ENCODE data around the gene NFATC2IP. TPM values are rescaled to one million over a fixed set of nuclear protein-coding genes. Genes with fewer than 3 reads are reported as not detected.

The NFATC2IP gene
- total and polyA plus RNA-seq, 9 of the 15 experiments (the other 6 are each of a cell fraction or from before 2014, with no cell fraction given), result 15.6 to 106 (median 46.9) TPM

- TF ChIP-seq, protein P1, sequence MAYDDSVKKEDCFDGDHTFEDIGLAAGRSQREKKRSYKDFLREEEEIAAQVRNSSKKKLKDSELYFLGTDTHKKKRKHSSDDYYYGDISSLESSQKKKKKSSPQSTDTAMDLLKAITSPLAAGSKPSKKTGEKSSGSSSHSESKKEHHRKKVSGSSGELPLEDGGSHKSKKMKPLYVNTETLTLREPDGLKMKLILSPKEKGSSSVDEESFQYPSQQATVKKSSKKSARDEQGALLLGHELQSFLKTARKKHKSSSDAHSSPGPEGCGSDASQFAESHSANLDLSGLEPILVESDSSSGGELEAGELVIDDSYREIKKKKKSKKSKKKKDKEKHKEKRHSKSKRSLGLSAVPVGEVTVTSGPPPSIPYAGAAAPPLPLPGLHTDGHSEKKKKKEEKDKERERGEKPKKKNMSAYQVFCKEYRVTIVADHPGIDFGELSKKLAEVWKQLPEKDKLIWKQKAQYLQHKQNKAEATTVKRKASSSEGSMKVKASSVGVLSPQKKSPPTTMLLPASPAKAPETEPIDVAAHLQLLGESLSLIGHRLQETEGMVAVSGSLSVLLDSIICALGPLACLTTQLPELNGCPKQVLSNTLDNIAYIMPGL (CRISPR knock-in tag; IDR thresholded peaks at IDR 0.05), result no peak
- TF ChIP-seq, protein P2, sequence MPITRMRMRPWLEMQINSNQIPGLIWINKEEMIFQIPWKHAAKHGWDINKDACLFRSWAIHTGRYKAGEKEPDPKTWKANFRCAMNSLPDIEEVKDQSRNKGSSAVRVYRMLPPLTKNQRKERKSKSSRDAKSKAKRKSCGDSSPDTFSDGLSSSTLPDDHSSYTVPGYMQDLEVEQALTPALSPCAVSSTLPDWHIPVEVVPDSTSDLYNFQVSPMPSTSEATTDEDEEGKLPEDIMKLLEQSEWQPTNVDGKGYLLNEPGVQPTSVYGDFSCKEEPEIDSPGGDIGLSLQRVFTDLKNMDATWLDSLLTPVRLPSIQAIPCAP (CRISPR knock-in tag; IDR thresholded peaks at IDR 0.05; ENCODE audit: borderline replicate concordance), result no peak
- TF ChIP-seq ZNF184 (CRISPR knock-in tag; IDR thresholded peaks at IDR 0.05) (no peak), ZNF140 (CRISPR knock-in tag; IDR thresholded peaks at IDR 0.05) (no peak), ZNF408 (CRISPR knock-in tag; IDR thresholded peaks at IDR 0.05; ENCODE audit: low read depth) (no peak), NFIC (IDR thresholded peaks at IDR 0.05) (no peak), KLF6 (CRISPR knock-in tag; IDR thresholded peaks at IDR 0.05; ENCODE audit: borderline replicate concordance) (no peak), RFX5 (IDR thresholded peaks at IDR 0.05; ENCODE audit: low read depth, low read length) (no peak), ID3 (CRISPR knock-in tag; IDR thresholded peaks at IDR 0.05) (no peak), ID3 (tag; IDR thresholded peaks at IDR 0.05) (no peak), HINFP (tag; conservative IDR thresholded peaks at IDR 0.05; ENCODE audit: low read depth) (no peak), EGR1 (conservative IDR thresholded peaks at IDR 0.05) (peak; percentile 94), ESRRA (IDR thresholded peaks at IDR 0.05; ENCODE audit: borderline replicate concordance, low read depth) (no peak), KAT7 (CRISPR knock-in tag; IDR thresholded peaks at IDR 0.05; ENCODE audit: borderline replicate concordance) (no peak)
- TF ChIP-seq, protein P3, sequence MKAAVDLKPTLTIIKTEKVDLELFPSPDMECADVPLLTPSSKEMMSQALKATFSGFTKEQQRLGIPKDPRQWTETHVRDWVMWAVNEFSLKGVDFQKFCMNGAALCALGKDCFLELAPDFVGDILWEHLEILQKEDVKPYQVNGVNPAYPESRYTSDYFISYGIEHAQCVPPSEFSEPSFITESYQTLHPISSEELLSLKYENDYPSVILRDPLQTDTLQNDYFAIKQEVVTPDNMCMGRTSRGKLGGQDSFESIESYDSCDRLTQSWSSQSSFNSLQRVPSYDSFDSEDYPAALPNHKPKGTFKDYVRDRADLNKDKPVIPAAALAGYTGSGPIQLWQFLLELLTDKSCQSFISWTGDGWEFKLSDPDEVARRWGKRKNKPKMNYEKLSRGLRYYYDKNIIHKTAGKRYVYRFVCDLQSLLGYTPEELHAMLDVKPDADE (conservative IDR thresholded peaks at IDR 0.05; ENCODE audit: control insufficient read depth, low read depth, low read length), result 0 out of 2 replicates have a peak, but pooled peaks have one; percentile 64
- TF ChIP-seq, protein P4, sequence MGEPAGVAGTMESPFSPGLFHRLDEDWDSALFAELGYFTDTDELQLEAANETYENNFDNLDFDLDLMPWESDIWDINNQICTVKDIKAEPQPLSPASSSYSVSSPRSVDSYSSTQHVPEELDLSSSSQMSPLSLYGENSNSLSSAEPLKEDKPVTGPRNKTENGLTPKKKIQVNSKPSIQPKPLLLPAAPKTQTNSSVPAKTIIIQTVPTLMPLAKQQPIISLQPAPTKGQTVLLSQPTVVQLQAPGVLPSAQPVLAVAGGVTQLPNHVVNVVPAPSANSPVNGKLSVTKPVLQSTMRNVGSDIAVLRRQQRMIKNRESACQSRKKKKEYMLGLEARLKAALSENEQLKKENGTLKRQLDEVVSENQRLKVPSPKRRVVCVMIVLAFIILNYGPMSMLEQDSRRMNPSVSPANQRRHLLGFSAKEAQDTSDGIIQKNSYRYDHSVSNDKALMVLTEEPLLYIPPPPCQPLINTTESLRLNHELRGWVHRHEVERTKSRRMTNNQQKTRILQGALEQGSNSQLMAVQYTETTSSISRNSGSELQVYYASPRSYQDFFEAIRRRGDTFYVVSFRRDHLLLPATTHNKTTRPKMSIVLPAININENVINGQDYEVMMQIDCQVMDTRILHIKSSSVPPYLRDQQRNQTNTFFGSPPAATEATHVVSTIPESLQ (CRISPR knock-in tag; IDR thresholded peaks at IDR 0.05), result no peak
Observed at GRCh38 chr16:28950648-28951409, at the start of gene NFATC2IP (continued).

Measured in K562 (cell line).